Measurements from ENCODE around the gene SYS1. TPM values are rescaled to one million over a fixed set of nuclear protein-coding genes. Genes with fewer than 3 reads are reported as not detected.
A peak's percentile ranks its signal among the peaks of the same experiment; 100 is the strongest.

SYS1 gene
- total and polyA plus RNA-seq, 2 of the 8 experiments (the other 6 are each of a cell fraction or from before 2014, with no cell fraction given): 19.6 to 50.8 TPM

DNA sequence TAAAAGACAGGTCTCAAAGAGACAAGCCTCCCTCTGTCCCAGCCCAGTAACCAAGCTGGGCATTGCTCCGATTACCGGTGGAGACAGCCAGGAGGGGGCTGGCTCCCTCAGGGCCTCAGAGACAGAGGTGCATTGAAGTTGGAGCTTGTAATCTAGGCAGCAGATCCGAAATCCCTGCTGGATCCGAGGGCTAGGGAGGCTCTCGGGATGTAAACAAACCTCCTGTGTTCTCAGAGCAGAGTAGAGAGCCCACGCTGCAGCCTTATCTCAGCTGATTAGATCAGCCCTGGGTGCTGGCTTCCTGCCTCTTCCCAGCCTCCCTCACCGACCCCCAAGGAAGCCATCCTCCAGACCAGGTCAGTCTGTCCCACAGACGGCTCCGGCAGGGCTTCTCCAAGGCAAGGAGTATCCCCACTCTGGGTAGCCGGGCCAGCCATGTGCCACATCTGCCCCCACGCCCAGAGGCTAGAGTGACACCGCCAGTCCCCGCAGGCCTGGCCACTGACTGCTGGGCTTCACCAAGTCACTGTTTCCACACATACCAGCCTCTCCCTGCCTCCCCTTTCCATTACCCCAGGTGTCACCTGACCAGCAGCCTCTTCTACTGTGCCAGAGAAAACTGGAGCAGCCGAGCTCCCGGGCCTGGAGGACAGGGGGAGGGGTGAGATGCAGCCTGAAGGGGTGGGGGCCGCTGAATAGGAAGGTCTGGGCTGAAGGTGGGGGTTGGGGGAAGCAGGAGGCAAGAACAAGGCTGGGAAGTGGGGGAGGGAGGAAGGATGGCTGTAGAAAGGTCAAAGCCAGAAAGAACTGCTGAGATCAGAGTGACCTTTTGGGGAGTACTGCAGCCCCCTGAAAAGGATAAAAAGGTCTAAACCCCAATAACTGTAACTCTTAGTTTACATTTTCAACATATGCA lies 20.8 kb upstream of the SYS1 start (continued):
- TF ChIP-seq RAD21 (IDR thresholded peaks at IDR 0.05 in 1 of 2, conservative IDR thresholded peaks at IDR 0.05 in 1 of 2; ENCODE audit: low read depth in 2 of 2, low read length in 2 of 2) (0 out of 4 replicates have a peak, but pooled peaks of 1 of the 2 experiments have one; percentile 7), BCL11A (IDR thresholded peaks at IDR 0.05; ENCODE audit: low read depth in 2 of 2, low read length in 2 of 2) (no peak), EGR1 (IDR thresholded peaks at IDR 0.05; ENCODE audit: borderline replicate concordance, low read depth, low read length) (no peak), SIN3A (conservative IDR thresholded peaks at IDR 0.05 in 1 of 2, IDR thresholded peaks at IDR 0.05 in 1 of 2; ENCODE audit: low read depth in 1 of 2, low read length in 2 of 2) (0 out of 4 replicates have a peak, but pooled peaks of 1 of the 2 experiments have one; percentile 31)
- TF ChIP-seq, protein P1, sequence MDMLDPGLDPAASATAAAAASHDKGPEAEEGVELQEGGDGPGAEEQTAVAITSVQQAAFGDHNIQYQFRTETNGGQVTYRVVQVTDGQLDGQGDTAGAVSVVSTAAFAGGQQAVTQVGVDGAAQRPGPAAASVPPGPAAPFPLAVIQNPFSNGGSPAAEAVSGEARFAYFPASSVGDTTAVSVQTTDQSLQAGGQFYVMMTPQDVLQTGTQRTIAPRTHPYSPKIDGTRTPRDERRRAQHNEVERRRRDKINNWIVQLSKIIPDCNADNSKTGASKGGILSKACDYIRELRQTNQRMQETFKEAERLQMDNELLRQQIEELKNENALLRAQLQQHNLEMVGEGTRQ (IDR thresholded peaks at IDR 0.05; ENCODE audit: low read length): peak; percentile 55
- TF ChIP-seq, protein P2, sequence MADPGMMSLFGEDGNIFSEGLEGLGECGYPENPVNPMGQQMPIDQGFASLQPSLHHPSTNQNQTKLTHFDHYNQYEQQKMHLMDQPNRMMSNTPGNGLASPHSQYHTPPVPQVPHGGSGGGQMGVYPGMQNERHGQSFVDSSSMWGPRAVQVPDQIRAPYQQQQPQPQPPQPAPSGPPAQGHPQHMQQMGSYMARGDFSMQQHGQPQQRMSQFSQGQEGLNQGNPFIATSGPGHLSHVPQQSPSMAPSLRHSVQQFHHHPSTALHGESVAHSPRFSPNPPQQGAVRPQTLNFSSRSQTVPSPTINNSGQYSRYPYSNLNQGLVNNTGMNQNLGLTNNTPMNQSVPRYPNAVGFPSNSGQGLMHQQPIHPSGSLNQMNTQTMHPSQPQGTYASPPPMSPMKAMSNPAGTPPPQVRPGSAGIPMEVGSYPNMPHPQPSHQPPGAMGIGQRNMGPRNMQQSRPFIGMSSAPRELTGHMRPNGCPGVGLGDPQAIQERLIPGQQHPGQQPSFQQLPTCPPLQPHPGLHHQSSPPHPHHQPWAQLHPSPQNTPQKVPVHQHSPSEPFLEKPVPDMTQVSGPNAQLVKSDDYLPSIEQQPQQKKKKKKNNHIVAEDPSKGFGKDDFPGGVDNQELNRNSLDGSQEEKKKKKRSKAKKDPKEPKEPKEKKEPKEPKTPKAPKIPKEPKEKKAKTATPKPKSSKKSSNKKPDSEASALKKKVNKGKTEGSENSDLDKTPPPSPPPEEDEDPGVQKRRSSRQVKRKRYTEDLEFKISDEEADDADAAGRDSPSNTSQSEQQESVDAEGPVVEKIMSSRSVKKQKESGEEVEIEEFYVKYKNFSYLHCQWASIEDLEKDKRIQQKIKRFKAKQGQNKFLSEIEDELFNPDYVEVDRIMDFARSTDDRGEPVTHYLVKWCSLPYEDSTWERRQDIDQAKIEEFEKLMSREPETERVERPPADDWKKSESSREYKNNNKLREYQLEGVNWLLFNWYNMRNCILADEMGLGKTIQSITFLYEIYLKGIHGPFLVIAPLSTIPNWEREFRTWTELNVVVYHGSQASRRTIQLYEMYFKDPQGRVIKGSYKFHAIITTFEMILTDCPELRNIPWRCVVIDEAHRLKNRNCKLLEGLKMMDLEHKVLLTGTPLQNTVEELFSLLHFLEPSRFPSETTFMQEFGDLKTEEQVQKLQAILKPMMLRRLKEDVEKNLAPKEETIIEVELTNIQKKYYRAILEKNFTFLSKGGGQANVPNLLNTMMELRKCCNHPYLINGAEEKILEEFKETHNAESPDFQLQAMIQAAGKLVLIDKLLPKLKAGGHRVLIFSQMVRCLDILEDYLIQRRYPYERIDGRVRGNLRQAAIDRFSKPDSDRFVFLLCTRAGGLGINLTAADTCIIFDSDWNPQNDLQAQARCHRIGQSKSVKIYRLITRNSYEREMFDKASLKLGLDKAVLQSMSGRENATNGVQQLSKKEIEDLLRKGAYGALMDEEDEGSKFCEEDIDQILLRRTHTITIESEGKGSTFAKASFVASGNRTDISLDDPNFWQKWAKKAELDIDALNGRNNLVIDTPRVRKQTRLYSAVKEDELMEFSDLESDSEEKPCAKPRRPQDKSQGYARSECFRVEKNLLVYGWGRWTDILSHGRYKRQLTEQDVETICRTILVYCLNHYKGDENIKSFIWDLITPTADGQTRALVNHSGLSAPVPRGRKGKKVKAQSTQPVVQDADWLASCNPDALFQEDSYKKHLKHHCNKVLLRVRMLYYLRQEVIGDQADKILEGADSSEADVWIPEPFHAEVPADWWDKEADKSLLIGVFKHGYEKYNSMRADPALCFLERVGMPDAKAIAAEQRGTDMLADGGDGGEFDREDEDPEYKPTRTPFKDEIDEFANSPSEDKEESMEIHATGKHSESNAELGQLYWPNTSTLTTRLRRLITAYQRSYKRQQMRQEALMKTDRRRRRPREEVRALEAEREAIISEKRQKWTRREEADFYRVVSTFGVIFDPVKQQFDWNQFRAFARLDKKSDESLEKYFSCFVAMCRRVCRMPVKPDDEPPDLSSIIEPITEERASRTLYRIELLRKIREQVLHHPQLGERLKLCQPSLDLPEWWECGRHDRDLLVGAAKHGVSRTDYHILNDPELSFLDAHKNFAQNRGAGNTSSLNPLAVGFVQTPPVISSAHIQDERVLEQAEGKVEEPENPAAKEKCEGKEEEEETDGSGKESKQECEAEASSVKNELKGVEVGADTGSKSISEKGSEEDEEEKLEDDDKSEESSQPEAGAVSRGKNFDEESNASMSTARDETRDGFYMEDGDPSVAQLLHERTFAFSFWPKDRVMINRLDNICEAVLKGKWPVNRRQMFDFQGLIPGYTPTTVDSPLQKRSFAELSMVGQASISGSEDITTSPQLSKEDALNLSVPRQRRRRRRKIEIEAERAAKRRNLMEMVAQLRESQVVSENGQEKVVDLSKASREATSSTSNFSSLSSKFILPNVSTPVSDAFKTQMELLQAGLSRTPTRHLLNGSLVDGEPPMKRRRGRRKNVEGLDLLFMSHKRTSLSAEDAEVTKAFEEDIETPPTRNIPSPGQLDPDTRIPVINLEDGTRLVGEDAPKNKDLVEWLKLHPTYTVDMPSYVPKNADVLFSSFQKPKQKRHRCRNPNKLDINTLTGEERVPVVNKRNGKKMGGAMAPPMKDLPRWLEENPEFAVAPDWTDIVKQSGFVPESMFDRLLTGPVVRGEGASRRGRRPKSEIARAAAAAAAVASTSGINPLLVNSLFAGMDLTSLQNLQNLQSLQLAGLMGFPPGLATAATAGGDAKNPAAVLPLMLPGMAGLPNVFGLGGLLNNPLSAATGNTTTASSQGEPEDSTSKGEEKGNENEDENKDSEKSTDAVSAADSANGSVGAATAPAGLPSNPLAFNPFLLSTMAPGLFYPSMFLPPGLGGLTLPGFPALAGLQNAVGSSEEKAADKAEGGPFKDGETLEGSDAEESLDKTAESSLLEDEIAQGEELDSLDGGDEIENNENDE (IDR thresholded peaks at IDR 0.05; ENCODE audit: insufficient replicate concordance, low read length): no peak

Data from H1 (cell line).